Neutrophil (primary cell): ENCODE results near the gene ZNF761.
"Not testable (repeated sequence)": the region's sequence is repeated elsewhere in the genome, so short reads cannot be mapped to it uniquely, and the experiment has no call there.

Experiments
- H3K27ac ChIP-seq: fragments of 200-600 bp; sonication (generic); 2 replicates; pipeline ENCODE4 v1.5.1; 2016; ENCODE audit warnings: mild to moderate bottlenecking, moderate library complexity
- H3K27me3 ChIP-seq: fragments of 200-600 bp; sonication (generic); 2 replicates; pipeline ENCODE4 v1.6.0; 2016; ENCODE audit warnings: mild to moderate bottlenecking
- H3K36me3 ChIP-seq: fragments of 200-600 bp; sonication (generic); 2 replicates; pipeline ENCODE4 v1.5.1; 2017
- H3K4me1 ChIP-seq, 2 experiments: fragments of 200-600 bp in 1 of 2; sonication (generic) in 1 of 2; 1 replicate in 1 of 2; 2 replicates in 1 of 2; pipeline versions ENCODE4 v1.5.1 to v1.6.1; 2013 to 2016; ENCODE audit warnings: low read depth in 1 of 2, low read length in 1 of 2, mild to moderate bottlenecking in 1 of 2, moderate library complexity in 1 of 2; ENCODE audit not compliant: control insufficient read depth in 1 of 2, insufficient read depth in 1 of 2
- H3K4me3 ChIP-seq, 2 experiments: fragments of 200-600 bp in 1 of 2; sonication (generic) in 1 of 2; 1 replicate in 1 of 2; 2 replicates in 1 of 2; pipeline ENCODE4 v1.5.1; 2013 to 2016; ENCODE audit warnings: low read depth in 1 of 2, low read length in 1 of 2, mild to moderate bottlenecking in 1 of 2, moderate library complexity in 1 of 2
- H3K9me3 ChIP-seq: fragments of 200-600 bp; sonication (generic); 2 replicates; pipeline ENCODE4 v1.5.1; 2016
- TF ChIP-seq, protein P1 (sequence below): fragments of 200-600 bp; sonication (generic); IDR thresholded peaks from 2 replicates; pipeline ENCODE4 v1.5.1; 2016; ENCODE audit warnings: antibody characterized with exemption

Gene ZNF761

DNA sequence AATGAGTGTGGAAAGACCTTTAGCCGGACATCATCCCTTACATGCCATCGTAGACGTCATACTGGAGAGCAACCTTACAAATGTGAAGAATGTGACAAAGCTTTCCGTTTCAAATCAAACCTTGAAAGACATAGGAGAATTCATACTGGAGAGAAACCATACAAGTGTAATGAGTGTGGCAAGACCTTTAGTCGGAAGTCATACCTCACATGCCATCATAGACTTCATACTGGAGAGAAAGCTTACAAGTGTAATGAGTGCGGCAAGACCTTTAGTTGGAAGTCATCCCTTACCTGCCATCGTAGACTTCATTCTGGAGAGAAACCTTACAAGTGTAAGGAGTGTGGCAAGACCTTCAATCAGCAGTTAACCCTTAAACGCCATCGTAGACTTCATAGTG is 24.0 kb downstream of the ZNF761 start:
- Histone ChIP-seq H3K4me3 (no peak overlapping the region), H3K27me3 (no peaks in the 10 kb centered on the region), H3K4me1 (no peaks in the 10 kb centered on the region), H3K9me3 (peaks cover 61% of the 10 kb centered on the region), H3K27ac (no peak overlapping the region), H3K36me3 (peaks cover 13% of the 10 kb centered on the region)
- TF ChIP-seq, protein P1, sequence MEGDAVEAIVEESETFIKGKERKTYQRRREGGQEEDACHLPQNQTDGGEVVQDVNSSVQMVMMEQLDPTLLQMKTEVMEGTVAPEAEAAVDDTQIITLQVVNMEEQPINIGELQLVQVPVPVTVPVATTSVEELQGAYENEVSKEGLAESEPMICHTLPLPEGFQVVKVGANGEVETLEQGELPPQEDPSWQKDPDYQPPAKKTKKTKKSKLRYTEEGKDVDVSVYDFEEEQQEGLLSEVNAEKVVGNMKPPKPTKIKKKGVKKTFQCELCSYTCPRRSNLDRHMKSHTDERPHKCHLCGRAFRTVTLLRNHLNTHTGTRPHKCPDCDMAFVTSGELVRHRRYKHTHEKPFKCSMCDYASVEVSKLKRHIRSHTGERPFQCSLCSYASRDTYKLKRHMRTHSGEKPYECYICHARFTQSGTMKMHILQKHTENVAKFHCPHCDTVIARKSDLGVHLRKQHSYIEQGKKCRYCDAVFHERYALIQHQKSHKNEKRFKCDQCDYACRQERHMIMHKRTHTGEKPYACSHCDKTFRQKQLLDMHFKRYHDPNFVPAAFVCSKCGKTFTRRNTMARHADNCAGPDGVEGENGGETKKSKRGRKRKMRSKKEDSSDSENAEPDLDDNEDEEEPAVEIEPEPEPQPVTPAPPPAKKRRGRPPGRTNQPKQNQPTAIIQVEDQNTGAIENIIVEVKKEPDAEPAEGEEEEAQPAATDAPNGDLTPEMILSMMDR: no peak

DNA sequence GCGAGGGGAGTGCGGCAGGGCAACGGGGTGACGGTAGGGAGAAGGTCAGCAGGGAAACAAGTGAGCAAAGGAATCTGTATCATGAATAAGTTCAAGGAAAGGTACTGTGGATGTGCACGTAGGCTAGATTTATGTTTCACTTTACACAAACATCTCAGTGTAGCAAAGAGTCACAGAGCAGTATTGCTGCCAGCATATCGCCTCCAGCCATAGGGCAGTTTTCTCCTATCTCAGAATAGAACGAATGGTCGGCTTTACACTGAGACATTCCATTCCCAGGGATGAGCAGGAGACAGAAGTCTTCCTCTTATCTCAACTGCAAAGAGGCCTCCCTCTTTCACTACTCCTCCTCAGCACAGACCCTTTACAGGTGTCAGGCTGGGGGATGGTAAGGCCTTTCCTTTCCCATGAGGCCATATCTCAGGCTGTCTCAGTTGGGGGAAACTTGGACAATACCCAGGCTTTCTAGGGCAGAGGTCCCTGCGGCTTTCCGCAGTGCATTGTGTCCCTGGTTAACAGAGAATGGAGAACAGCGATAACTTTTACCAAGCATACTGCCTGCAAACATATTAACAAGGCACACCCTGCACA is 28.4 kb downstream of the ZNF761 start:
- H3K4me1 ChIP-seq, H3K36me3 ChIP-seq, H3K4me3 ChIP-seq, H3K27ac ChIP-seq: not testable (repeated sequence)
- H3K27me3 ChIP-seq: peaks cover 26% of the 10 kb centered on the region
- H3K9me3 ChIP-seq: peaks cover 43% of the 10 kb centered on the region

DNA sequence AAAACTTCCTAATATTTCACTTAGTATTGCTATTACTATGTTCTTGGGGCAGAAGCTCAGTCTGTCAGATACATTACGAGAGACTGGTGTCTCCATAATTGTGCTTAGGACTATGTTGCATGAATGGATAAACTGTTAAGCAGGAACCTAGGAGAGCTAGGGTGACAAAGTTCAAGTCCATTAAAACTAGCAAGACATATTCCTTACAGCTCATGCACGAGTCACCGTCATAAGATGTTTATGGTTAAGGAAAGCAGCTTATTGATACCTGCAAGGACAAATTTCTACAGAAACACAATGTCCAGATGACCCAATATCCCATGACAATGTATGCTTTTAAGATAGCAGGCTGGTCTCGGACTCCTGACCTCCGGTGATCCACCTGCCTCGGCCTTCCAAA is 30.1 kb downstream of the ZNF761 start:
- H3K27ac ChIP-seq: no peak overlapping the region
- TF ChIP-seq, protein P1: no peak
- no peaks in the 10 kb centered on the region for H3K36me3 ChIP-seq
- H3K4me1 ChIP-seq: peaks cover 0 to 2% of the 10 kb centered on the region in 2 experiments
- no peak overlapping the region for H3K4me3 ChIP-seq
- H3K9me3 ChIP-seq: peaks cover 28% of the 10 kb centered on the region
- H3K27me3 ChIP-seq: peaks cover 43% of the 10 kb centered on the region

DNA sequence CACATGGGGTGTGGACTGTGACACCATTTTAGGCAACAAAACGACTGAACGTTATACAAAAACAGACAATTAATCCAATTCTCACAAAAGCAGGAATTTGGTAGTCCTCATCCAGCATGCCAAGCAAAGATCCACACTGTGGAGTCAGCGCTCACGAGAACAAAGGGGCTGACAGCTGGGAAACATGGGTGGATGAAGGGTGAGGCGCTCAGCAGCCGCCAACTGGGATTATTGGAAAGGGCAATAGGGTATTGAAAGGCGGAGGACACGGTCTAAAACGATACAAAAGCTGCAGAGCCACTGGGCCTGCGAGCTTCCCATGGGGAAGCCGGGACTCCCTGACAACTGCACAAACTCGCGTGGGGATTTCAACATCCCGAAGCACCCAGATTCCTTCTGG is 31.1 kb downstream of the ZNF761 start:
- Histone ChIP-seq H3K4me1 (peaks cover 6 to 9% of the 10 kb centered on the region in 2 experiments), H3K36me3 (no peaks in the 10 kb centered on the region), H3K4me3 (no peak overlapping the region), H3K9me3 (peaks cover 18% of the 10 kb centered on the region), H3K27me3 (peaks cover 46% of the 10 kb centered on the region), H3K27ac (no peak overlapping the region)
- TF ChIP-seq, protein P1: no peak

DNA sequence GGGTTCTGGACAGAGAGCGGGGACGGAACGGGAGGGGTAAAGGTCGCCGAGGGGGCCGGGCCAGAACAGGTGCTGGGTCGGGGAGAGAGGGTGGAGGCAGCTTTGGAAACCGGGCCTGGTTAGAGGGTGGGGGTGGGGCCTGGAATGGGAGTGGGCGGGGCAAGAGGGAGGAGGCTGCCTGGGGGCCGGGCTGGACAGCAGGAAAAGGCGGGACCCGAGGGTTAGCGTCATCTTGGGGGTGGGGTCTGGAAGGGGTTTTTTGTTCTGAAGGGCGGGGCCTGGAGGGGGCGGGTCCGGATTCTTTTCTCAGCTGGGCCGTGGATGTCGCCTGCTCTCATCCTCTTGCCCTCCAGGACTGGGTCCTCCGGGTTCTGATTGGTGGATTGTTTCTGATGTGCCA is 31.5 kb downstream of the ZNF761 start:
- peaks cover 9 to 13% of the 10 kb centered on the region in 2 experiments for H3K4me1 ChIP-seq
- peaks cover 14% of the 10 kb centered on the region for H3K9me3 ChIP-seq
- H3K27me3 ChIP-seq: peaks cover 46% of the 10 kb centered on the region
- H3K4me3 ChIP-seq: no peak overlapping the region
- TF ChIP-seq, protein P1: no peak
- H3K36me3 ChIP-seq: no peaks in the 10 kb centered on the region
- H3K27ac ChIP-seq: no peak overlapping the region

DNA sequence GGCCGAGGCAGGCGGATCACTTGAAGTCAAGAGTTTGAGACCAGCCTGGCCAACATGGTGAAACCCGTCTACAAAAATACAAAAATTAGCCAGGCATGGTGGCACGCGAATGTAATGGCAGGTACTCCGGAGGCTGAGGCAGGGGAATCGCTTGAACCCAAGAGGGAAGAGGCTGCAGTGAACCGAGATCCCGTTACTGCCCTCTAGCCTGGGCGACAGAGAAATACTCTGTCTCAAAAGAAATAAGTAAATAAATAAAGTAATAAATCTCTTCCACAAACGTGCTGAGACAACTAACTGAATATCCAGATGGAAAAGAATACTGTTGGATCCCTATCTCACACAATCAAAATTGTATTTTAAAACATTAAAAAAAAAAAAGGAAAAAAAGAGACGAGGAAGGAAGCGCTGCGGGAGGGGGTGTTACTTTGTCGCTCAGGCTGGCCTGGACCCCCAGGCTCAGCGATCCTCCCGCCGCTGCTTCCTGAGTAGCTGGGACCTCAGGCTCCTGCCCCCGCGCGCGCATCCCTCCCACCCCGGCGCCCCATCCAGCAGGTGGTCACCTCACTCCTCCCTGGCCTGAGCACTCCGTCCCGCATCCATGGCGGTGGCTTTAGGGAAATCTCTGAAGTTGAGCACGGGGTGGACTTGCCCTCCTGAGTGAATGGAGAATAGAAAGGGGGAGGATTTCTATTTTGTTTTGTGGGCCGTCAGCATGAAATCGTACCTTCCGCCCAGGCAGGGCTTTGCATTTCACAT is 35.1 kb downstream of the ZNF761 start:
- Histone ChIP-seq H3K4me1 (peaks cover 13 to 18% of the 10 kb centered on the region in 2 experiments), H3K9me3 (peaks cover 4% of the 10 kb centered on the region), H3K36me3 (no peaks in the 10 kb centered on the region), H3K27me3 (peaks cover 46% of the 10 kb centered on the region), H3K27ac (no peak overlapping the region), H3K4me3 (peak overlapping the region; percentile 73 to 76)
- TF ChIP-seq, protein P1: no peak
